NCI-H82 (cell line): ENCODE data around the gene PSAPL1.

ENCODE experiments used
- DNase-seq: peaks from one replicate; lab custom pipeline; 2025; lab: John Stamatoyannopoulos, UW

The PSAPL1 gene

DNA sequence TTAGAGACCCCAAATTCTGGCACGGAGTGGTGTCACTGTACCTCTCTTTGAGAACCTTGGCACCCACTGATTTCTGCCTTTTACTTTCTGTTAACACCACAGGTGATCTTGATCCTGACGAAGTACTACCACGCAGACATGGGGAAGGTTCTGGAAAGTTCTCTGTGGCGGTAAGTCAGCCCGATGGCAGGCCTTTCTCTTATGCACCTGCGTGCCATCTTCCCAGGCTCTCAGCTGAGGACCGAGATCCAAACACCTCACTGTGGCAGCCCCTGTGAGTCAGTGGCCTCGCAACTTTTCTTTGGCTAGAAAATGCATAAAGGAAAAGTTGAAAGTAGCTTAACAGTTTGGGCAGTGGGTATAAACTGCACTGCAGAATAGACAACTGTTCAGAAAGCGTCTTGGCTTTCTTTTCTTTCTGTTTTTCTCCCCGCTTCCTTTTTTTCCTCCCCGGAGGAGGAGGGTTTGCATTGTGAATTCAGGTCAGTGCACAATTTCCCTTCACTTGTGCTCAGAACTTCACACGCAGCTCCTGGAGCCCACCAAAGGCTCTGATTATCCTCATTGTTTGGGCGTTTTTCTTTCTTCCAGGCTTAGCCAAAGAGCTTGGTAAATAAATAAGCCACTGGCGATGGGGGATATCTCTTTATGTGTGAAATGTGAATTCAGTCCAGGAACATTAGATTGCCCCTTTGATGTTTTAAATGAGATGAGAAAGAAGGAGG is 38.4 kb downstream of the PSAPL1 start:
- no peak for DNase-seq

DNA sequence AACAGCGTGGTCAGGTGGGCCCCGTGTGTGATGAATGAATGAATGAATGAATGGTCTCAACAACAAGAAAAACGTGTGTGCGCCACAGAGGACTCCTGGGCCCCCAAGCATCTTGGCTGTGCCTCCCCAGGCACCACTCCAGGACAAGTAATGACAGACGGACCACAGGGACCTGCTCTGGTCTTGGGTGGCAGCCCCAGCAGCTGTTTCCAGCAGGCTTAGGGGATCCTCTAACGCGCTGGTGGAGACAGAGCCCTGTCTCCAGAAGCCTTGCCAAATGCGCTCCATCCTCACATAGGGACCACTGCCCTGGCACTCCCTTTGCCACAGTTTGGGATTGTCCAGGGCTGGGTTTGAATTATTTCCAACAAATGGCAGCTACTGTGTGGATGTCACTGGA is 39.1 kb downstream of the PSAPL1 start:
- DNase-seq: peak; percentile 14

DNA sequence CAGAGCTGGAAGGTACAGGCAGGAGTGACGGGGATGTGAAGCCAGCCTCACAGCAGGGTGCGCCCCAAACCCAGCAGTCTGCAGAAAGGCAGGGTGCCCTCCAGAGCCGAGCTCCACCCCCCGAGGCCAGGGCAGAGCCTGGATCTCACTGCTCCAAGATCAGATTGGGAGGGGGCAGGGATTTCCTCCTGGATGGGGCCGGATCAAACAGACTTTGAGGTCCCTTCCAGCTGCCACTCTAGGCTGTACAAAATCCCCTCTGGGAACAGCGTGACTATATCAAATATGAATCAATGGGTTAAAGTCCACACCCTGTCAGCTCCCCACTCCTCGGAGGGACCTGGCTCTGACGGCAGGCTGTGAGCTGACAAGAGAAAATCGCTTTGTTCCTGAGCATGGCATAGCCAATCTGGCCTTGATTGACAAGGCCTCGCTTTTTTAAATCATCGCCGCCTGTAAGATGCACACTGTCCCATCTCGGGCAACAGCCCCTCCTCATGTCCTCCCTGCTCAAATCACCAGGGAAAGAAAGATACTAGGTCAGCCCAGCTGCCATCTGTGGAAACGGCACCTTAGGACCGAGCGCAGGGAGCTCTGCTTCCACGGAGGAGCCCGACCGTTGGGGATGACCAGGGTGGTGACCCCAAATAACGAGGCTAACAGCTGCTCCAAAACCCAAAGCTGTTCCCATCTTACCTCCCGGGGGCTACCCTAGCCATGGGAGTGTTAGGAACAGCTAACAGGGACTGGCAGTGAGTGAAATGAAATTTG is 39.9 kb downstream of the PSAPL1 start:
- DNase-seq: peak; percentile 82

DNA sequence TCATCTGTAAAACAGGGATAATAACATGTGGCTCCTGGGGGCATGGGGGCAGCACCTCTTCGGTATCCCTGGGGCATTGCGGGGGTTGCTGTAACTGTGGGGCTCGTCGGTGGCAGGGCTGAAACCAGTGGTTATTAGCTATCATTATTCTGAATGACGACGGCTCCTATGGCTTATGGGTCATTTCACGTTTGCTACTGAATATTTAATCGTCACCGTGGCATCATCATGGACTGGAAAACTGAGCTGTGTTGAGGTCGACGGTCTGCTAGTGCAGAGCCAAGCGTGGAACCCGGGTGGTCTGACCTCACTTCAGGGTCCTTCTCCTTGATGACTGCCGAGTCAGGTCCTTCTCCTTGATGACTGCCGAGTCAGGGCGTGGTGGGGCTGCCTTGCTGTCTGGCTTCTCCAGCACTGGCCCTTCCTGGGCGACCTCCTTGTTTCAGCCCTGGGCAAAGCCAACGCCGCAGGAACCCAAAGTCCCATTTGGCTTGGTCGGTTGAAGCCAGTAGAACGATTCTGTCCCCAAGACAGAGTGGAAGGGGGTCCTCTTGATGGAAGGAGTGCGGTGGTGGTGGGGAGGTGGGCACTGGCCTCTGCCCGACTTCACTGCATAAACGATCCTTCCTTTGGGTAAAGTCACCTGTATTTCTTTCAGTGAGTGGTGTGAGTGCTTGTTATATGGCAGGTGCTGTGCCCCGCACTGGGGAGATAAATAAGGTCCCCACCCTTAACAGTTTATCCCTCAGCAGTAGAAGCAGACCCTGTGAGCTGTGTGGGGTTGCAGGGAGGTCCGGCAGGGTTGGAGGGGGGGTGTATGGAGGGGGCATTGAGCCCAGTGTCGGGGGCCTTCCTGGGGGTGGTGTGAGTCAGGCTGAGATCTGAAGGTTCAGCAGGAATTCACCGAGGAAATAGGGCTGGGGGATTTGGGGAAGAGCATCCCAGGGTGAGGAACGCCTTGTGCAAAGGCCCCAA is 40.8 kb downstream of the PSAPL1 start:
- DNase-seq: no peak

DNA sequence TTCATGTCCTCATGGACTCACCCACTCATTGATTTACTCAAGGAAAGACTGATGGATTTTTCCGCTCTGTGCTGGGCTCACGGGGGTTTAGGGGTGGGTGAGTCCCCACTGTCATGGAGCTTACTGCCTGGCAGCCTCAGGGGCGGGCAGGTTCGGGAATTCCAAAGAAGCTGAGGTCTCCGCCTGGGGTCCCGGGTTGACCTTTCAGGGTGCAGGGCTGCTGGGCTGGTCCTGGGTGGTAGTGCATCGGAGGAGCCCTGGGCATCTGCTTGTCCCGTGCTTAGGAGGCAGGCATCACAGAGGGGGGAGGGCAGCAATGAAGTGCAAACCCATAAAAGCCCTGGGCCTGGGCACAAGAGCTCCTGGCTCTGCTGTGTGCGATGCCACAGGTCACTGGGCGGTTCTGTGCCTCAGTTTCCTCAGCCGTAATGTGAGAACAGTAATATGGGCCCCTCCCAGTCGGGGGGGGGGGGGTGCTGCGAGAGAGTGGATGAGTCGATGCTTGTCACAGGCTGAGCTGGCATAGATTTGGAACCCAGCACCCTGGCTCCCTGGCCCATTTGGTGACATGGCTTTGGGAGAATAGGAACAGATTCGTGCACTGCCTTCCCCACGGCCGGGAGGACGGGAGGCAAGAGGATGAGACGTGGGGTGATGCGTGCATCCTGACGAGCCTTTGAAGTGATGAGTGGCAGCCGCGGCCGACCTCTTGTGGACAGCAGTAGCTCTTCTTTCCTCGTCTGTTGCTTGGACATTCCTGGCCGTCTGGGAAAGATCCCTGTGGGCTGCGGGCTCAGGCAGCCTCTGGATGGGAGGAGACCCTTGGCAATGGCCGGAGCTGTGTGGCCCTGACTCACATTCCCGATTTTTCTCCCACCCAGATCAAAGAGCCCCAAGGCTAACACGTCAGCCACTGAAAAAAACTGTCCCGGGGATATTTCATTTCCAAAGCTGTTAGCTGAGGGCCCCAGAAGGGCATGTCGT is 42.0 kb downstream of the PSAPL1 start:
- DNase-seq: no peak

DNA sequence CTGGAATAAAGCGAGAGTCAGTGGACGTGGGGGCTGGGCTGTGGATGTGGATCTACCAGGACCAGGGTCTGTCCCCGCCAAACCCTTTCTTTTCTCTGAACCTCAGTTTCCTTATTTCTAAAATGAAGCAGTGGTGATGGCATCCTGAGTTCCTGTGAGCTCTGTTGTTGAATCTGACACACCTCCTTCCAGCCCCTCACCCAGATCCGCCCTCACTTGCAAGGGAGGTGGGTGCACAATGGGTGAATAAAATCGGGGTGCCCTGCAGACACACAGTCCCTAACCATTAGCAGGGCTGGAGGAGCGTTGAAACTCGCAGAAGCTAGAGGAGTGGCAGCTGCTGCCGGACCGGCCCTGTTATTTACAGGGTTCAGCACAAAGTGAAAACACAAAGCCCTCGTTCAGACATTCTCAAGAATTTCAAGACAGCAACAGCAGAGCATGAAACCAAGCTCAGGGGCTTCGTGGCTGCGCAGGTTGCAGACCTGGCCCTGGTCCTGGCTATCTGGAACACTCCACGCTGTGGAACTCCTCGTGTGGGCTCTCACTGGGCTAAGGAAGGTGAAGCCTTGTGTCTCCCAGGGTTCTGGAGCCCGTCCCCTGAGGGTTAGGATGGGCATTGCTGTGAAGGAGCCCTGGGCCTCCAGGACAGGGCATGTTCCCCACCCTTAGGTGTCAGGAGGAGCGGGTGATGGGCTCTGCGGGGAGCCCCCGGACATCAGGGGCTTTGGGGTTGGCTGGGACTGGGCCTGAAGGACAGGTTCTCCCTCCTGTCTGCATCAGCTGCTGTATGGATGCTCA is 42.9 kb downstream of the PSAPL1 start:
- no peak for DNase-seq

DNA sequence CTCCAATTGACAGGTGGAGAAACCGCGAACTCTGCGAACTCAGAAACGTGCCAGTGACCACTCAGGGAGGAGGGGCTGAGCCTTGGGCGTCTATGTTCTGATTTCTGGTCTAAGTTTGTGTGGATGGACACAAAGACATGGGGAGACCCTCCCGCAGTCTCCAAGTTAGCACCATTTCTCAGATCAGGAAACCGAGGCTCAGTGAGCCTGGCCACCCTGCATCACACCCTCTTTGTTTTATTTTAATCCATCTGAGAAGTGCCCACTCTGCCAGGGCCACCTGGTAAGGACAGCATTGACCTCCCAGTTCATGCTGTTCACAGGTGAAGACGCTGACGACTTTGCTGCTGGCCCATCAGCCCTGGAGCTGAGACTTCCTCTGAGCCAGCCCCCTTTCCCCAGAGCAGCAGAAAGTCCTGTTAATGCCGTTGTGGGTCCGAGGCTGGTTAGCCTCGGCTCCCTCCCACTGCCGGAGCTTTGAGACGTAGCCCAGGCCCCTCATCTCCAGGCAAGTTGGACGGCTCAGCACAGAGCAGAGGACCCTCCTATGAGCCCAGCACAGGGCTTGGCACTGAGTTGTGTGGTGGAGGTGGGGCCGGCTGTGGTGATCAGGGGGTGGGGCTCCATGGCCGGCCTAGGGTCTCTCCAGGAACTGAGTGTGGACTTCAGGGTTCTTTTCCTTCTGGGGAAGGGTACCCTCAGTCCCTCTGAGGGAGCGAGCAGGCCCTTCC is 43.7 kb downstream of the PSAPL1 start:
- no peak for DNase-seq

DNA sequence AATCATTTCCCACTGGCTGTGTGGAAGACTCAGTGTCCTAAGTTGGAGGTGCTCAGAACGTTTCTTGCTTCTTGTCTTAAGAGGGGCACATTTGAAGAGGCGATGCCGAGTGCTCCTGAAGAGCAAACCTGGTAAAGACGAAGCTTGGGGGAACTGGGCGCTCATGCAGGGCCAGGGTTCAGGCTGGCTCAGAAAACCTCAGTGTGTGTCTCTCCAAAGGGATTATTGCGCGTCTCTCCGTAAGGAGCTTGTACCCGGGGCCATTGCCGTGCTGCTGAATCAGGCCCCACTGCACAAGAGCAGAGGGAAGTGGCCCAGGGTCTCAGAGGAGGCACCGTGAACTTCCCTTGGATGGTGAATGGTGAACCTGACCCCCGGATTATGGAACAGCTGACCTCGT is 44.4 kb downstream of the PSAPL1 start:
- DNase-seq: peak; percentile 30

DNA sequence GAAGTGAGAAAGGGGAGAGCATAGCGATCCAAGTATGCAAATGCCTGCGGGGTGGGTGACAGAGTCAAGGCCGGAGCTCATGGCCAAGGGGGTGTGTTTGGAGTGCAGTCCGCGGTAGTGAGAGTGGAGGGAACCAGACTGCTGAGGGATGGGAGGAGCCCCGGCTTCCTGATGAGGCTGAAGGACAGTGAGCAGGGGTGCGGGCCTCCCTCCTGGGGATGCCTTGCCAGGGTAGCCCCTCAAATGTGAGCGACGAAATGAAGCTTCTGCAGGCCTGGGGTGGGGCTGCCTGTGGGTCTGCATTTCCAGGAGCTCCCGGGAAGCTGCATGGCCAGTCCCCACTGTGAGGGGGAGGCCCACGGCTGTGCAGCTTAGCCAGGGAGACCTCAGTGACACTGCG is 45.0 kb downstream of the PSAPL1 start:
- no peak for DNase-seq

DNA sequence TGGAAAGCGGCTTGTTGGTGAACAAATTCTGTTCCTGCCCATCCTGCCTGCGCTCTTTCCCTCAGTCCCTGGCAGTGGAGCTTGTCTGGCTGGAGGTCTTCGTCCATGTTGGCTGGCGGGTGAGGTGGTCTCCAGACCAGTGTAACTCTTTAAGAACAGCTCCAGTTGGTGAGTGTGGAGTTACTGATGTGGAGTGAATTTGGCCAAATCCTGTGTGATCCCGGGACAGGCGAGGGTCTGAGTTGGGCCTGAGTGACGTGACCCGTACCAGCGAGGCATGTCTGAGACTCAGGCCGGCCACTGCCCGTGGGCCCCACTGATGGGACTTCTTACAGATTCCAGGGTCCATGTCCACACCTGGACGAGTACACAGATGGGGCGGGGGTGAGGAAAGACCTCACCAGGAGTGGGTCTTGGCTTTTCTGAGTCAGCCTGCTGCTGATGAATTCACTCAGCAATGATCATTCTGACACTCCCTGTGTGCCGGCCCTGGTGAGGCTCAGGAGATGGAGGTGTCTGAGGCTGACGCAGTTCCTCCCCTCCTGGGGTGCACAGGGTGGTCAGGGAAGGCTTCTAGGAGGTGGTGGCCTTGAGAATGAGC is 45.5 kb downstream of the PSAPL1 start:
- DNase-seq: no peak

DNA sequence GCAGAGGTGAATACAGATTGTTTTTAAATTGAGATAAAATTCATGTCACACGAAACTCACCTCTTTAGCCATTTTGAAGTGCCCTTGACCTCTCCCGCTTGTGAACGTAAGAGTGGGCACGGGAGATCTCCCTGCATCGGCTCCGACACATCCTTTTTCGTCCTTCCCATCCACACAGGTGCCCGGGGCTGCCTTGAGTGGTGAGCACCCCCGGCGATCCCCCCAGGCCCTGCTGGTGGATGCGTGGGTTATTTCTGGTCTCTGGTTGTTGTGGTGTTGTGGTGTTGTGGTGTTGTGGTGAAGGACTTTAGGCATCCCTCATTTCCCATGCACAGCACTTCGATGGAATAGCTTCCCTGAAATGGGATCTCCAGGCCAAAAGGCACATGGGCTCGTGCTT is 46.1 kb downstream of the PSAPL1 start:
- DNase-seq: no peak

DNA sequence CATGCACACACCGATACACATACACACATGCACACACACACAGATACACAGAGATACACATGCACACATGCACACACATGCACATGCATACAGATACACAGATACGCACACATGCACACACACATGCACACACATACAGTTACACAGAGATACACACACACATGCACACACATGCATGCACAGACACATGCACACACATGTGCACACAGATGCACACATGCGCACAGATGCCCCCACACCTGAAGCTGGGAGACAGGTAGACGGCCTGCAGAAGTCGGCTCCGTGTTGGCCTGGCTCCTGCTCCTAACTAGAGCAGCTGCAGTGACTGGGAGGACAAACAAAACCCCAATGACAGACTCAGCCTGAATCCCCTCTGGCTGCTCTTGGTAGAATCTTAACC is 46.8 kb downstream of the PSAPL1 start:
- DNase-seq: no peak

DNA sequence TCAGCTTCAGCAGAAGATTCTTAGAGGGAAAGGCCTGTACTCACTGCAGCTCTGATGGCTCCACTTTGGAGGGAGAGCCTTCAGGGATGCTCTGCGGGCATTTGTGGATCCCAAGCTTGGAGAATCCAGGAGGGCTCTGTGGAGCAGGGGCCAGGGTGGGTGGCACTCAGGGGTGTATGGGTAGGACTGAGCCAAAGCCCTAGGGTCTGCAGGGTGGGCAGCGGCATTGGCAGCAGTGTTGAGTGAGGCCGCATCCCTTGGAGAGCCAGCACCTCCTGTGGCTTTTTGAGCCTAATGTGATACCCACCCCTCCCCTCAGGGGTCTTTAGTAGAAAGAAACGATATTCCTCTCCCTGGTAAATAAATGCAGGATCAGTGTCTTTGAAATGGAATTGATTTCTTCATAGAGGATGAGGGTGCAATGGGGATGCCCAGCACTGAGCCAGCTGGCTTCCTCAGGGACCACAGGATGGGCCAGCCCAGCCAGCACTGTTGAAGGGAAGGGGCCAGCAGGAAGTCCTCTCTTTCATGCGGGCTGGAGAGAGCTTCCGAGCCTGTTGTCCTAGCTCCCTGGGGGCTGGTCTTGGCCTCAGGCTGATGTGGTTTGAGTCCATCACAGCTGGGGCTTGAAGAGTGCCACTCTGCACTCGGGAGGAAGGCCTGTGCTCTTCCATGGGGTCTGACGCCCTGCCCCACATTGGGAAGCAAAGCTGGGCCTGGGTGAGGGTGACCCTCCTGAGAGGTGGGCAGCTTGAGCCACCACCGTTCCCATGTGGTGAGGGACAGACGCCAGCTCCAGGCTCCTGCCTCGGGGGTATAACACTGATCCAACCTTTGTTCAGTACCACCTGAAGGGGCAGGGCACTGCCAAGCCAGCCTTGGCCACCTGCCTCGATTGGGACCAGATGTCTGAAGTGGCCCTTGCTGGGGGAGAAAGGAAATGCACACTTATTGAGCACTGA is 49.5 kb downstream of the PSAPL1 start:
- DNase-seq: no peak

DNA sequence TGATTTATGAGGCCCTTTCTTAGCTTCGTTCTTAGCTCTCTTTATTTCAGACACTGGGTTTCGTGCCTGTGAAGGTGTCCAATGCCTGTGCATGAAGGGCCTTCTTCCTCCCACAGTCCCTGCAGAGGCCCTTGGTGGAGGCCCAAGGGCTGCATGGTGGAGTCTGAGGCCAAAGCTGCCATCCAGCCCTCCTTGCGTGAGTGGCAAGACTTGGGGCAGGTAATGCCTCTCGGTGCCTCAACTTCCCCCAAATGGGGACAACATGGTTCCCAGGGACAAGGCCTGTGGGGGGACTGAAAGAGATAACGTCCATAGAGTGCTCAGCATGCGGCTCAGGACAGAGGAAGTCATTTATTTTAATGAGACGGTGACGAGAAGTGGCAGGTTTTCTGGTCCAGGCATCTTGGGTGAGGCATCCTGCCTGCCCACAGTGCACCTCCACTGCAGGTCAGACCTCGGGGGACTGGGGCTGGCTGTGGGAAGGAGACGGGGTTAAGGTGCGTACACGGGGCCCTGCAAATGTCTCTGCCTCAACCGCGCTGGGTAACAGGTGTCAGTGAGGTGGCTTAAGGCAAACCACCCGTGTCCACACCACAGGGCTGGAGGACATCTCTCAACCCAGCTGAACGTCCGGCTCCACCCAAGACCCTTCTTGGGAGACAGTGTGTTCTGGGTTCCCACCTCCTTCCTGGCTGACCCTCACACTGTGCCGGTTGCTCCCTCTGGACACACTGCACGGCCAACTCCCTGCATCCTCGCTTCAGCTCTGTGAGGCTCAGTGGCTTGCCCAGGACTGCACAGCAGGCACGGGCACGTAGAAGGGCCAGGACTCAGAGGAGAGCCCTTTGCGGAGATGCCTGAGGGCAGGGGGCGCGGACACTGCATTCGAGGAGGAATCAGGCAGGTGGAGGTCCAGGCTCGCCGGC is 50.5 kb downstream of the PSAPL1 start:
- DNase-seq: no peak

DNA sequence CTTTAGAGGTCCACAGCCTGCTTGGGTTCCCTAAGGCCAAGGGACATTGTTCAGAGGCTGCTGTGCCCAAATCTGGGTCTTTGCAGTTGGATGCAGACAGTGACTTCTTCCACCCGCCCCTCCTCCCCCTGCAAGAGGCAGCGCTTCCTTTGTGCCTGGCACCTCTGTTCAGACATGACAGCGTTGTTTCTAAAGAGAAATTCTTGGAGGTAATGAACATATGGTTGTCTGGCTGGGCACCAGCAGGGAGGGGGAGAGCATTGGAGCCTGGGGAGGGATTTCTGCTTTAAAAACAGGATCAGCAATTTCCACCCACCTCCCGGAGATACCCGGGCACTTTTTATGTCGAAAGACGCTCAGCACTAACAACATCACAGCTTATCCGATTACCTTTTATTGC is 51.5 kb downstream of the PSAPL1 start:
- DNase-seq: peak; percentile 59

DNA sequence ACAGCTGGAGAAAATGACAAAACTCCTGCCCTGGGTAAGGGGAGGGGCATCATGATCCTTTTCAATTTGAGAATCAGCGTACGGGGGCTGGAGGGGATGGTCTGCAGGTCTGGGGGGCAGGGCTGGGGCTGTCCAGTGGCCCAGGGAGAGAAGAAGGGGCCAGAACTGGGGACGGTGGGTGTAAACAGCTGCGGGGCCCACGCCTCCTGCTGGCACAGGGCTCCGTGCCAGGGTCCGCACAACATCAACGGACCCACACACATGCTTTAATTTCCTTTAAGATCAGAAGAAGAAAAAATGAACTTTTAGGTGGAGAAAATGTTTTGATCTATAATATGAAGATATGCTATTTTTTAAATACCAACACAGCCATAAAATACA is 52.1 kb downstream of the PSAPL1 start:
- DNase-seq: no peak
